PC-3 (cell line): ENCODE results near the gene CLASP1. TPM values are rescaled to one million over a fixed set of nuclear protein-coding genes. Genes with fewer than 3 reads are reported as not detected.

Experiments used
- ATAC-seq: fragments of 200-7000 bp; cut with Tn5 transposase; 2 replicates; pipeline ENCODE4 v1.9.1; 2020; ENCODE audit warnings: mild to moderate bottlenecking, moderate library complexity
- BruUV-seq: library from RNA; stranded (reverse); fragments of 400-500 nt; replicated peaks from 2 replicates; lab custom pipeline; 2021; lab: Mats Ljungman, UMichigan
- CTCF ChIA-PET: fragments of 300-600 bp; sonication (Branson Sonifier 250); formaldehyde crosslinking; loops from one replicate; lab custom pipeline; 2022; ENCODE audit warnings: antibody characterized with exemption; lab: Charles Lee
- POLR2A ChIA-PET: fragments of 300-600 bp; sonication (Branson Sonifier 250); formaldehyde crosslinking; loops from one replicate; lab custom pipeline; 2022; ENCODE audit warnings: antibody characterized with exemption; ENCODE audit not compliant: unreplicated experiment; lab: Charles Lee
- DNase-seq: peaks from one replicate; pipeline ENCODE4 v3.0.0-alpha.2; 2015
- H2AFZ ChIP-seq: fragments of 300-600 bp; sonication (generic); 2 replicates; pipeline ENCODE4 v1.6.0; 2016; ENCODE audit warnings: antibody characterized with exemption, low read length
- H3F3A ChIP-seq: fragments of 300-600 bp; sonication (generic); one replicate; pipeline ENCODE4 v1.6.0; 2017; ENCODE audit warnings: antibody characterized with exemption, low read length, control low read depth, mild to moderate bottlenecking; ENCODE audit not compliant: unreplicated experiment
- H3K27ac ChIP-seq: fragments of 300-600 bp; sonication (generic); 2 replicates; pipeline ENCODE4 v1.5.1; 2016; ENCODE audit warnings: mild to moderate bottlenecking, low read length
- H3K27me3 ChIP-seq: fragments of 300-600 bp; sonication (generic); 2 replicates; pipeline ENCODE4 v1.6.1; 2016; ENCODE audit warnings: low read length, mixed read lengths
- H3K36me3 ChIP-seq: fragments of 300-600 bp; sonication (generic); 2 replicates; pipeline ENCODE4 v1.6.1; 2016; ENCODE audit warnings: low read depth, mixed run types, low read length, mixed read lengths
- H3K4me1 ChIP-seq: fragments of 300-600 bp; sonication (generic); 2 replicates; pipeline ENCODE4 v1.5.1; 2016; ENCODE audit warnings: low read length; ENCODE audit not compliant: insufficient read depth
- H3K4me2 ChIP-seq: fragments of 300-600 bp; sonication (generic); 2 replicates; pipeline ENCODE4 v1.6.0; 2016; ENCODE audit warnings: low read length
- H3K4me3 ChIP-seq: fragments of 300-600 bp; sonication (generic); 2 replicates; pipeline ENCODE4 v1.5.1; 2016; ENCODE audit warnings: mild to moderate bottlenecking, low read length, mixed read lengths
- H3K79me2 ChIP-seq: fragments of 300-600 bp; sonication (generic); 2 replicates; pipeline ENCODE4 v1.6.1; 2017; ENCODE audit warnings: low read length, mixed read lengths
- H3K9ac ChIP-seq: fragments of 300-600 bp; sonication (generic); 2 replicates; pipeline ENCODE4 v1.6.0; 2016; ENCODE audit warnings: mild to moderate bottlenecking, low read length
- H3K9me2 ChIP-seq: fragments of 300-600 bp; sonication (generic); replicated peaks from 2 replicates; pipeline ENCODE4 v1.6.1; 2016; ENCODE audit warnings: mixed run types, low read length, mixed read lengths
- H3K9me3 ChIP-seq: fragments of 300-600 bp; sonication (generic); 2 replicates; pipeline ENCODE4 v1.6.1; 2016; ENCODE audit warnings: low read length, mixed read lengths
- H4K20me1 ChIP-seq: fragments of 300-600 bp; sonication (generic); 2 replicates; pipeline ENCODE4 v1.6.1; 2016; ENCODE audit warnings: low read length, mixed read lengths
- EZH2 ChIP-seq: fragments of 300-600 bp; sonication (generic); IDR thresholded peaks from one replicate; pipeline ENCODE4 v1.6.1; 2017; ENCODE audit warnings: antibody characterized with exemption, mild to moderate bottlenecking, low read length; ENCODE audit not compliant: unreplicated experiment
- EZH2phosphoT487 ChIP-seq: fragments of 300-600 bp; sonication (generic); IDR thresholded peaks from 2 replicates; pipeline ENCODE4 v1.6.1; 2018; ENCODE audit warnings: mild to moderate bottlenecking, antibody characterized with exemption, low read length, borderline replicate concordance
- intact Hi-C: fragments of 100-400 bp; cut with micrococcal nuclease; formaldehyde crosslinking; loops from 2 replicates; pipeline ENCODE4 v1.9.0; 2023
- total RNA-seq: library from RNA; depleted of rRNA; stranded (reverse); fragments of >200 nt; gene quantifications from 2 replicates; pipeline ENCODE4 v1.2.3, GENCODE V29; 2014
- TF ChIP-seq, protein P1 (sequence below): fragments of 300-600 bp; sonication (generic); conservative IDR thresholded peaks from 2 replicates; pipeline ENCODE4 v1.5.1; 2017; ENCODE audit warnings: antibody characterized with exemption, low read depth, mild to moderate bottlenecking, low read length

Gene CLASP1
- total RNA-seq, 1 experiment from 2014 or later, result 24.3 TPM

- Histone ChIP-seq H3K9me3 (no peaks in the 10 kb centered on the region), H4K20me1 (no peaks in the 10 kb centered on the region), H3K27me3 (no peaks in the 10 kb centered on the region), H2AFZ (no peak overlapping the region), H3F3A (peaks cover 4% of the 10 kb centered on the region), H3K27ac (no peak overlapping the region), H3K79me2 (peaks cover 24% of the 10 kb centered on the region), H3K9ac (no peak overlapping the region), H3K4me1 (peaks cover 41% of the 10 kb centered on the region), H3K4me3 (no peak overlapping the region), H3K4me2 (no peak overlapping the region), H3K9me2 (no peaks in the 10 kb centered on the region), H3K36me3 (0 out of 2 replicates have a peak, but pooled peaks cover 2% of the 10 kb centered on the region)
- no TSS peak for BruUV-seq
- DNase-seq, result no peak
- CTCF ChIA-PET, result no interaction called here
- ATAC-seq, result no peak
- intact Hi-C loops, result loop anchor here (5.0 kb wide), 1 partner anchor 104 kb away; no protein-coding TSS in a partner anchor
- POLR2A ChIA-PET, result no interaction called here
- TF ChIP-seq, protein P1, sequence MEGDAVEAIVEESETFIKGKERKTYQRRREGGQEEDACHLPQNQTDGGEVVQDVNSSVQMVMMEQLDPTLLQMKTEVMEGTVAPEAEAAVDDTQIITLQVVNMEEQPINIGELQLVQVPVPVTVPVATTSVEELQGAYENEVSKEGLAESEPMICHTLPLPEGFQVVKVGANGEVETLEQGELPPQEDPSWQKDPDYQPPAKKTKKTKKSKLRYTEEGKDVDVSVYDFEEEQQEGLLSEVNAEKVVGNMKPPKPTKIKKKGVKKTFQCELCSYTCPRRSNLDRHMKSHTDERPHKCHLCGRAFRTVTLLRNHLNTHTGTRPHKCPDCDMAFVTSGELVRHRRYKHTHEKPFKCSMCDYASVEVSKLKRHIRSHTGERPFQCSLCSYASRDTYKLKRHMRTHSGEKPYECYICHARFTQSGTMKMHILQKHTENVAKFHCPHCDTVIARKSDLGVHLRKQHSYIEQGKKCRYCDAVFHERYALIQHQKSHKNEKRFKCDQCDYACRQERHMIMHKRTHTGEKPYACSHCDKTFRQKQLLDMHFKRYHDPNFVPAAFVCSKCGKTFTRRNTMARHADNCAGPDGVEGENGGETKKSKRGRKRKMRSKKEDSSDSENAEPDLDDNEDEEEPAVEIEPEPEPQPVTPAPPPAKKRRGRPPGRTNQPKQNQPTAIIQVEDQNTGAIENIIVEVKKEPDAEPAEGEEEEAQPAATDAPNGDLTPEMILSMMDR, result no peak
- no peak for TF ChIP-seq EZH2phosphoT487
- TF ChIP-seq EZH2, result no peak
Observed at GRCh38 chr2:121505986-121506586, 143.2 kb downstream of the CLASP1 start.

DNA sequence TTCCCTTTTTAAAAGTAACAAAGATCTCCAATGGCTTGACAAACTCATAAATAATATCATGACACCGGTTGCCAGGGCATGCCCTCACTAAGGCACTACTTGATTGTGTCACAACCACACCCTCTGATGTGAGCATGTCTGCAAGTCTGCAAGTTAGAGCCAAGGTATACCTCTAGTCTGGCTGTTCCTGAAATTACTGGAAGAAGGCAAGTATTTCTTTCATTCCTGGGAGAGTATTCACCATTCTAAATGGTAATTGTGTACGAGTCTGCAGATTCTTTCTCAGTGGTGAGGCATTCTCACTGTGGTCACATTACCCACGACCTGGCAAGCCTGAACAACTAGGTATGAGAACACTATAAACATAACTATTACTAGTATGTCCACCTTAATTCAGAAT lies 144.3 kb downstream of the CLASP1 start:
- Histone ChIP-seq H3K4me3 (no peak overlapping the region), H3K9me2 (no peaks in the 10 kb centered on the region), H2AFZ (no peak overlapping the region), H3K4me1 (peaks cover 46% of the 10 kb centered on the region), H3K4me2 (peak overlapping the region; percentile 12; the same call in 1 of the 2 replicates), H4K20me1 (no peaks in the 10 kb centered on the region), H3K9me3 (no peaks in the 10 kb centered on the region), H3K27me3 (no peaks in the 10 kb centered on the region), H3K9ac (no peak overlapping the region), H3K27ac (peak overlapping the region; percentile 23), H3F3A (peaks cover 4% of the 10 kb centered on the region), H3K79me2 (peaks cover 24% of the 10 kb centered on the region), H3K36me3 (0 out of 2 replicates have a peak, but pooled peaks cover 2% of the 10 kb centered on the region)
- intact Hi-C loops, result loop anchor here (5.0 kb wide), 1 partner anchor 103 kb away; no protein-coding TSS in a partner anchor
- TF ChIP-seq EZH2, result no peak
- TF ChIP-seq EZH2phosphoT487, result no peak
- TF ChIP-seq, protein P1, result no peak
- CTCF ChIA-PET, result no interaction called here
- POLR2A ChIA-PET, result no interaction called here
- DNase-seq (peak; percentile 73), ATAC-seq (peak; percentile 27)
- no TSS peak for BruUV-seq

DNA sequence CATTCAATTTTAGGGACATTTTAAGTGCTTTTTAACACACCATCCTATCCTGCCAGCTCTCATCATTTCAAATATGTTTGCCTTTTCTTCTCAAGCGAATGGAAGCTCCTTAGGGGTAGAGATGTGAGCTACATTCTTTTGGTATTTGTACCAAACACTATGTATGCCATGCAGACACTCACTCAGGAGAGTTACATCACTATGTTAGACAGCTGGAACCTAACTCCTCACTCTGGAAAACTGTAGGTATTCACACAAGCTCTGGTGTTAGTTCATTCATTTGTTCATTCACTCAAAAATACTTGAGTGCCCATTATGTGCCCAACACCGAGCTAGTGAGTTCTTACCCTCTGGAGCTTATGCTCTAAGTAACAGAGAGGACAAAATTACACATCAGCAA lies 144.9 kb downstream of the CLASP1 start:
- no peak overlapping the region for H3K4me3 ChIP-seq
- no peaks in the 10 kb centered on the region for H3K9me3 ChIP-seq
- POLR2A ChIA-PET, result no interaction called here
- peaks cover 46% of the 10 kb centered on the region for H3K4me1 ChIP-seq
- TF ChIP-seq EZH2 (no peak), EZH2phosphoT487 (no peak)
- TF ChIP-seq, protein P1, result no peak
- no peak overlapping the region for H3K9ac ChIP-seq
- intact Hi-C loops, result no loop called here
- no TSS peak for BruUV-seq
- ATAC-seq (no peak), DNase-seq (no peak)
- CTCF ChIA-PET, result no interaction called here
- peaks cover 24% of the 10 kb centered on the region for H3K79me2 ChIP-seq
- no peaks in the 10 kb centered on the region for H3K27me3 ChIP-seq
- H2AFZ ChIP-seq, result no peak overlapping the region
- no peaks in the 10 kb centered on the region; the same call in 1 of the 2 replicates for H3K36me3 ChIP-seq
- H3F3A ChIP-seq, result peaks cover 4% of the 10 kb centered on the region
- peak overlapping the region; percentile 22 for H3K27ac ChIP-seq
- H3K9me2 ChIP-seq, result no peaks in the 10 kb centered on the region
- no peak overlapping the region for H3K4me2 ChIP-seq
- no peaks in the 10 kb centered on the region for H4K20me1 ChIP-seq
